Activated T-cell treated with anti-CD3 and anti-CD28 coated beads, Interleukin-2, amount 50 U/mL, for 1 hour (primary cell): ENCODE data around the gene F2R.
A peak's percentile ranks its signal among the peaks of the same experiment; 100 is the strongest.
"Not testable (repeated sequence)": the region's sequence is repeated elsewhere in the genome, so short reads cannot be mapped to it uniquely, and the experiment has no call there.

Experiments used
- DNase-seq: peaks from one replicate; pipeline ENCODE4 v3.0.0-alpha.2; 2020

The F2R gene

DNA sequence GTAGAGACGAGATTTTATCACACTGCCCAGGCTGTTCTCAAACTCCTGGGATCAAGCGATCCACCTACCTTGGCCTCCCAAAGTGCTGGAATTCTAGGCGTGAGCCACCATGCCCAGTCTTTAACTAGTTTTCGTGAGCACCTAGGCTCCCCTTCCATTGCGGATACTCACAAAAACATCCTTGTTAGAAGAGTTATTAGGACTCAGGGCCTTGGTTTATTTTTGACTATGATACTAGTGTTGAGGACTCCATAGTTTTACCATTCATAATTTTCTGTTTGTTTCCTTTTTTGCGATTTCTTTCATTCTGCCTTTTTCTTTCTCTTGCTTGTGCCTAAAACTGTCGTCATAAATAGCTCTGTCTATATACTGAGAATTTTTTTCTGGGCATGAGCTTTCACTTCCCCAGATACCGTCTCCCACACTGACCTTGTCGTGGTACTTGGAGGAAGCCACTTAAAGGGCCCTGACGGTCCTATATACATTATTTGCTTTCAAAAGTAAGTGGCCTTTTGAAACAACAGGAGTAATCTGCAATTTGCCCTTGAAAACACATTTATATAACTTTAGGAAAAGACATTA is 5.2 kb downstream of the F2R start:
- DNase-seq, result no peak

DNA sequence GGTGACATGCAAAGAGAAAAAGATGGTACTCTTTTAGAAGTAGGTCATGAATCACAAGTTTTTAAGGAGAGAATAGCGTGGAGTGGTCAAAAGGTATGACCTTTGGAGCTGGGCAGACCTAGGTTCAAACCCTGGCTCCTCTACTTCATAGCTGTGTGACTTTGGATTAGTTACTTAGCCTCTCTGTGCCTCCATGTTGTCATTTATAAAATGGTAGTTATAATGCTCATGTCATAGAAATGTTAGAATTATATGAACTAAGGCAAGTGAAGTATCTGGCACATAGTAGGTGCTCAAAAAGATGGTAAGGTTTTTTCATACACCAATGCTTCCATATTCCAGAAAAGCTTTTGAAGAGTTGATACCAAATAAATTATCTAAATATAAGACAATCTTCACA is 7.3 kb downstream of the F2R start:
- DNase-seq, result no peak

DNA sequence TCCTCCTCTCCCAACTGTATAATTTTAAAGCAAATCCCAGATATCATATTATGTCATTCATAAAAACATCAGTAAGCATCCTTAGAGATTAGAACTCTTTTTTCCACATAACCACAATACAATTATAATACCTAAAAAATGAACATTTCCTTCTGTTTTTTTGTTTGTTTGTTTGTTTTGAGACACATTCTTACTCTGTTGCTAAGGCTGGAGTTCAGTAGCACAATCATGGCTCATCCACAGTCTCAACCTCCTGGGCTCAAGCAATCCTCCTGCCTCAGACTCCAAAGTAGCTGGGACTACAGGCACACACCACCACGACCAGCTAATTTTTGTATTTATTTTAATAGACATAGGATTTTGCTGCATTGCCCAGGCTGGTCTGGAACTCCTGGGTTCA is 8.0 kb downstream of the F2R start:
- DNase-seq, result no peak

DNA sequence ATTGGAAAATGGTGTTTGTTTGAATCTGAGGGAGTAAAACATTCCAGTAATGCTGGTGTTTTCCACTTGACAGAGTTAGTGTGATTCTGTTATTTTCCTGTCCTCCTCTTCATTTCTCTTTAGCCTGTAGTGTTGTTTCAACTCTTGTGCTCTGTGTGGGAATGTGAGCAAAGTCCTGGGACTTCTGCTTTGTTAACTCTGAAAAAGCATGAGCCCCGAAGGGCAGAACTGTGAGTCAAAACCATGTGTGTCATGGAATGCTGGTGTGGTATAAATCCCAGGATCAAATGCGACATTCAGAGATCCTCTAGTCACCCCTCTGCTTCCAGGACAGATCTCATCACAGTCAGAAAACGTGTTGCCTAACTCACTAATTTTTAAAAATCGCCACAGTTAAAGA is 8.9 kb downstream of the F2R start:
- DNase-seq, result no peak

DNA sequence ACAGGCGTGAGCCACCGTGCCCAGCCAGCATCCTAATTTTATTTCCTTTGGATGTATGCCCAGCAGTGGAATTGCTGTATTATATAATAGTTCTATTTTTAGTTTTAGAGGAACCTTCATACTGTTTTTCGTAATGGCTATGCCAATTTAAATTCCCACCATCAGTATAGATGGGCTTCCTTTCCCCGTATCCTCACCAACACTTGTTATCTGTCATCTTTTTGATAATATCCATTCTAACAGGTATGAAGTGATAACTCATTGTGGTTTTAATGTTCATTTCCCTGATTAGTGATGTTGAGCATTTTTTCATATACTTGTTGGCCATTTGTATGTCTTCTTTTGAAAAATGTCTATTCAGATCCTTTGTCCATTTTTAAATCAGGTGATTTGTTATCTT is 13.0 kb downstream of the F2R start:
- no peak for DNase-seq

DNA sequence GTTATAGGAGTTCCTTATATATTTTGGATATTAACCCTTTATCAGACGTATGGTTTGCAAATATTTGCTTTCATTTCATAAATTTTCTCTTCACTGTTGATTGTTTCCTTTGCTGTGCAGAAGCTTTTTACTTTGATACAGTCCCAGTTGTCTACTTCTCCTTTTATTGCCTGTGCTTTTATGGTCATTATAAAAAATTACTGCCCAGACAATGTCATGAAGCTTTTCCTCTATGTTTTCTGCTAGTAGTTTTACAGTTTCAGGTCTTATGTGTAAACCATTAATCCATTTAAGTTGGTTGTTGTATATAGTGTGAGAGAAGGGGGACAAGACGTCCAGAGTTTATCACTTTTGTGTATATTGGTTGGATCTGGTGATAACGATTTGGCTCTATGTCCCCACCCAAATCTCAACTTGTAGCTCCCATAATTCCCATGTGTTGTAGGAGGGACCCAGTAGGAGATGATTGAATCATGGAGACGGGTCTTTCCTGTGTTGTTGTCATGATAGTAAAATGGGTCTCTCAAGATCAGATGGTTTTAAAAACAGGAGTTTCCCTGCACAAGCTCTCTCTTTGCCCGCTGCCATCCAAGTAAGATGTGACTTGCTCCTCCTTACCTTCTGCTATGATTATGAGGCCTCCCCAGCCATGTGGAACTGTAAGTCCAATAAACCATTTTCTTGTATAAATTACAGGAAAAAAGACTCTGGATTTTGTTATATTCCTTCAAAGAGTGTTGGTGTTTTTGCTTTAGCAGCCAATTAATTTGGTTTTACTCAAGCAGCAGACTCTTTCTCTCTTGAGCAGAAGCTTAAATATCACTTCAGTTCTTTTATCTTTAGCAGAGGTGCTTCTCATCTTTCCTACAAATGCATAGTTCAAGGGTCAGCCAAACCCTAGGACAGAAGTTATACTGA is 13.7 kb downstream of the F2R start:
- DNase-seq, result no peak

DNA sequence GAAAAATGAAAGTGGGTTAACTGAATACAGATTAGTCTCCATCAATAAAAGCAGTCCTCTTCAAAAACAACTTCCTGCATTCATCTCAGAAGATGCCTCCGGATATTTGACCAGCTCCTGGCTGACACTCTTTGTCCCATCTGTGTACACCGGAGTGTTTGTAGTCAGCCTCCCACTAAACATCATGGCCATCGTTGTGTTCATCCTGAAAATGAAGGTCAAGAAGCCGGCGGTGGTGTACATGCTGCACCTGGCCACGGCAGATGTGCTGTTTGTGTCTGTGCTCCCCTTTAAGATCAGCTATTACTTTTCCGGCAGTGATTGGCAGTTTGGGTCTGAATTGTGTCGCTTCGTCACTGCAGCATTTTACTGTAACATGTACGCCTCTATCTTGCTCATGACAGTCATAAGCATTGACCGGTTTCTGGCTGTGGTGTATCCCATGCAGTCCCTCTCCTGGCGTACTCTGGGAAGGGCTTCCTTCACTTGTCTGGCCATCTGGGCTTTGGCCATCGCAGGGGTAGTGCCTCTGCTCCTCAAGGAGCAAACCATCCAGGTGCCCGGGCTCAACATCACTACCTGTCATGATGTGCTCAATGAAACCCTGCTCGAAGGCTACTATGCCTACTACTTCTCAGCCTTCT is 16.6 kb downstream of the F2R start:
- DNase-seq, result peak; percentile 39

DNA sequence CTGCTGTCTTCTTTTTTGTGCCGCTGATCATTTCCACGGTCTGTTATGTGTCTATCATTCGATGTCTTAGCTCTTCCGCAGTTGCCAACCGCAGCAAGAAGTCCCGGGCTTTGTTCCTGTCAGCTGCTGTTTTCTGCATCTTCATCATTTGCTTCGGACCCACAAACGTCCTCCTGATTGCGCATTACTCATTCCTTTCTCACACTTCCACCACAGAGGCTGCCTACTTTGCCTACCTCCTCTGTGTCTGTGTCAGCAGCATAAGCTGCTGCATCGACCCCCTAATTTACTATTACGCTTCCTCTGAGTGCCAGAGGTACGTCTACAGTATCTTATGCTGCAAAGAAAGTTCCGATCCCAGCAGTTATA is 17.1 kb downstream of the F2R start:
- DNase-seq, result peak; percentile 37

DNA sequence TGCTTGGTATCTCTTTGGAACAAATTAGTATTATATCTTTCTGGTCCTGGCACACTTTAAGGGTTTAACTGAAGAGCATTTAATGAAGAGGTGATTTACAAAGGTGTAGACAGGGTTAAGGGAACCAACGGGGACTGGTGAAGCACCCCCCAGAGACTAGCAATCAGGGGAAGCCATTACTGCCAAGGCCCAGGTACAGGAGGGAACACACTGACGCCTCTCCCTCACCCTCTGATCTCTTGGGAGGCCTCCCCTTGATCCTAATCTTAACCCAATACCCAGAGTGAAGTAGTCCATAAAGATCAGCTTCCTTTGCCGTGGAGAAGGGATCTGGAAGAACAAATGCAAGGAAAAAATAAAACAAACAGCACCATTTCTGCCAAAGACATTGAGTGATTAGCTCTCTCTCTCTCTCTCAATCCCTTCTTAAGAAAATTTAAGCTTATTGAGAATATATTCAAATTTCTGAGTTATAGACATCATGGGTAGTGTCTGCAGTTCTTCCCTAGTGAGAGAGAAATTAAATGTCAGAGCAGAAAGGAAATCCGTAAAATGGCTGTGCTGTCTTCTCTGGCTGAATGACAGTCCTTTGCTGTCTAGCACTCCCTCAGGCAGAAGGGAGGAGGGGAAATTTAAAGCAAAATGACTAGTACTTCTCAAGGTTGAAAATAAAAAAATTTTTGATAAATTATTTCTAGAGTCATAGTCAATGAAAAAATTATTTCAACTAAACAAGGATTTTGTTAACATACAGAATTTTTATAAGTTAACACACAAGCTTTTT is 20.0 kb downstream of the F2R start:
- no peak for DNase-seq

DNA sequence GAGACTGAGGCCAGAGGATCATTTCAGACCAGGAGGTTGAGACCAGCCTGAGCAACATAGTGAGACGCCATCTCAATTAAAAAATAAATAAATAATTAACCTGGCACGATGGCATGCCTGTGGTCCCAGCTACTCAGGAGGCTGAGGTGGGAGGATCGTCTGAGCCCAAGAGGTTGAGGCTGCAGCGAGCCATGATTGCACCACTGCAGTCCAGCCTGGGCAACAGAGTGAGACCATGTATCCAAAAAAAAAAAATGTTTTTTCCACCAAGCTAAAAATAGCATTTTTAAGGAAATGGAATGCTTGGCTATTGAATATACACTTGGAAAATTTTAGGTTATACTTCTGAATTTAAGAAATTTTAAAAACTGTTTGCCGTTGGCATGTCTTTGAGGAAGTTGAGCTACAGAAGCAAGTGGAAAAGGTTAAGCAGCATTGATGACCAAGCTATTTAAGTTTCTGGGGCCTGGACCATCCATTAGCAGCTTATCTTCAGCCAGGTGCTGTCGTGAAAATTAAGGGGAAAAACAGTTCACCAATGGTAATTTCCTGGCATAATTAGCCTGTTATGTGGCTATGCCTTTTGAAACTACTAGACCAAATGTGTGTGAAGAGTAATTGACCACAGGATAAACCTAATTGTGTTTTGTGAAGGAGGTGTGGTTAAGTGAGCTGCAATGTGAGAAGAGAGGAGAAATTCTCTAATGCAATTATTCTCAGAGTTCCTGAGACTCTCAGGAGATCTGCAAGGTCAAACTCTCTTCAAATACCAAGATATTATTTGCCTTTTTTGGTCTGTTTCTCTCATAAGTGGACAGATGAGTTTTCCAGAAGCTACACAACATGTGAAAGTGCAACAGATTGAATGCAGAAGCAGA is 21.0 kb downstream of the F2R start:
- no peak for DNase-seq

DNA sequence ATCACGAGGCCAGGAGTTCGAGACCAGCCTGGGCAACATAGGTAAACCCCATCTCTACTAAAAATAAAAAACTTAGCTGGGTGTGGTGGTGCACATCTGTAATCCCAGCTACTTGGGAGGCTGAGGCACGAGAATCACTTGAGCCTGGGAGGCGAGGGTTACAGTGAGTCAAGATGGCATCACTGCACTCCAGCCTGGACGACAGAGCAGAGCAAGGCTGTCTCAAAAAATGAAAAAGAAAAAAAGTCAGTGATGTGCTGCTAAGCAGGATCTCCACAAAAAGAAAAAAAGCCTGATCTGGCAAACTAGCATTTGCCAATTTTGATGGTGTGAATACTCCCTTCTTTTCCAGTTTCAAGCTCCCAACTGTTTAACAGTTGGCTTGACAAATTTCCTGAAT is 21.9 kb downstream of the F2R start:
- no peak for DNase-seq

DNA sequence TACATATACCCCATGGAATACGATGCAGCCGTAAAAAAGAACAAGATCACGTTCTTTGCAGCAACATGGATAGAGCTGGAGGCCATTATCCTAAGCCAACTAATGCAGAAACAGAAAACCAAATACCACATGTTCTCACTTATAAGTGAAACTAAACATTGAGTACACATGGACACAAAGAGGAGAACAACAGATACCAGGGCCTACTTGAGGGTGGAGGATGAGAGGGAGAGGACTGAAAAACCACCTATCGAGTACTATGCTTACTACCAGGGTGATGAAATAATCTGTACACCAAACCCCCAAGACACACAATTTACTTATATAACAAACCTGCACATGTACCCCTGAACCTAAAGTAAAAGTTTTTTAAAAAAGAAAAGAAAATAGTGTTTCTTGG is 25.6 kb downstream of the F2R start:
- not testable (repeated sequence) for DNase-seq

DNA sequence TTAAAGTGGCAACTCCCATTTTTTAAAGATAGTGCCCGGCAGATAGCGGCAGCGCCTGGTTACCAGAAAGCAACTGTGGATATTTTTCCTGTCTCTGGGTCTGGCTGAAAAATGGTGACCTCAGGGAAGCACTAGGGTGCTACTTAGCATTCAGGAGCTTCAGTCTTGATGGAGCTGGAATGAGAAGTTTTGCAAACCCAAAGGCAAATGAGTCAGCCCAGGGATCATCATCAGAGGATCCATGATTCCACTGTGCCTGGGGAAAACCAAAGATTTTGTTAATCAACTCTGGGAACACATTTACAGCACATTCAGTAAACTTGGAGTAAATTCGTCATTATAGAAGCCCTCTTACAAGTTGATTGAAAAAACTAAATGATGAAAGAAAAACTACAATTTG is 26.7 kb downstream of the F2R start:
- no peak for DNase-seq

DNA sequence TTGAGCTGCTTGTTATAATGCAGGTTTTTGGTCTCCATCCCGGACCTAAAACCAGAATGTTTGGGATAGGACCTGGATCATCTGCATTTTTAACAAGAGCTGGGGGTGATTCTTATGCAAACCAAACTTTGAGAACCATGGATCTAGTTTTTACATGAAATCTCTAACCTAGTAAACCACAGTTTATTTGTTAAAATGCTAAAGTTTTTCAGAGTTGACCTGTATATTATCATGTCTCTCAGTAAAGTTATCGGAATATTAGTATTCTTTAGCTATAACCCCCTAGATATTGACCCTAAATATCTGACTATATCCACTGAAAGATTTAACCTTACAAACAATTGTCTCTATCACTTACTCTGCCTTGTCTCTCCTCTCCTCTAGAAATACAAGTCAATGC is 28.7 kb downstream of the F2R start:
- no peak for DNase-seq

DNA sequence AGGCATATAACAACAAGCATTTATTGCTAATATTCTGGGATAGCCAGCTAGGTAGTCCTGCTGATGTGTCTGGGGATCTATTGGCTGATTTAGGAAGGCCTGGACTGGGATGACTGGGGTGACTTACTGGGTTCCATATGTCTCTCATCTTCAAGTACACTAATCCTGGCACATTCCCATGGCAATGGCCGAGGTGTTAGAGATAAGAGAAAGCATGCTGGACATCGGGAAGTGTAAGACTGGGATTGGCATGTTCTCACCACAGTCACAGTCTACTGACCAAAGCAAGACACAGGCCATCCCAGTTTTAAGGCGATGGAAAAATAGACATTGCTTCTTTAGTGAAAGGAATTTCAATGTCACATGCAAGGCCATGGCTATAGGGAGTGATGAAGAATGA is 29.7 kb downstream of the F2R start:
- DNase-seq, result no peak

DNA sequence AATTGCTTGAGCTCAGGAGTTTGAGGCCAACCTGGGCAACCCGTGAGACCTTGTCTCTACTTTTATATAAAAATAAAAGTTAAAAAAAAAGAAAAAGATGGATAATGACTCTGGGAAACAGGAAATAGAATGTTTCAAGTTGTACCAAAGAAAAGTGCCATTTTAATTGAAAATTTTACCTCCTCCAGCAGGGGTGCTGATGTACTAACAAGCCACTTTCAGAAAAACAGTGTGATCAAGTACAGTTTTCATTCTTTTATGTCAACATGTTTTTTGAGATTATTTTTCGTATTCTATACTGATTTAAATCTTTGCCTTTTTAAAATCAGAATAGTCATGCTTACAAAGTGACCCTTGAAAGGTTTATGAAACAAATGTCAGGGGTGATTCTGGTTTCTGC is 30.8 kb downstream of the F2R start:
- no peak for DNase-seq

DNA sequence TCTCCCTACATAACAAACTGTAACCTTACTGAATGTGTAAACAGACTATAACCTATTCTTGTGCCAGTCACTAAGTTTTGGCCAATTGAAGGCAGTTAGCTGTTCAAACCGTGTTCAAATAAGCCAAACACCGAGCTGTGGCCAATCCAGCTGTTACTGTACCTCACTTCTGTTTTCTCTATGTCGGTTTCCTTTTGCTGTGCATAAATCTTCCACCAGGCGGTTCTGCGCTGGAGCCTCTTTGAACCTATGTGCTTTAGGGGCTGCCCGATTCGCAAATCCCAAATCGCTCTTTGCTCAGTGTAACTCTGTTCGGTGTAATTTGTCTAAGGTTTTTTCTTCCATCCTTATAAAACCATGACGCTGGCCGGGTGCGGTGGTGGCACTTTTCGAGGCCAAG is 31.8 kb downstream of the F2R start:
- DNase-seq, result no peak

DNA sequence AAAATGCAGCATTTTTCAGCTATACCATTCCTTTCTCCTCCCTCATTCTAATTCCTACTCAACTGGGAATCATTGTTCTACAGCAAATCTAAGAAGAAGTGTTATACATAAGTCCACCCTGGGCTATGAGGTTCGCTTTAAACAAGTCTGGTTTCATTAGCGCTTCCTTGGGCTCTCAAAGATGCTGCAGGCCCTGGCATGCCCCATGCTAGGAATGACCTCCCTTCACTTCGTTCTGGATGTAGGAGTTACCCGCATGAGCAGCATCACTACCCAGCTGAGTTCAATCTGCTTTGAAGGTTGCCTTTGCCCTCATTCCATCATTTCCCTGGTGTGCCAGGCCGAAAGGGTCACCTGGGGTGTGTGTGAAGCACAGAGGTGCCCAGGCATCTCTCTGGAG is 35.4 kb downstream of the F2R start:
- no peak for DNase-seq

DNA sequence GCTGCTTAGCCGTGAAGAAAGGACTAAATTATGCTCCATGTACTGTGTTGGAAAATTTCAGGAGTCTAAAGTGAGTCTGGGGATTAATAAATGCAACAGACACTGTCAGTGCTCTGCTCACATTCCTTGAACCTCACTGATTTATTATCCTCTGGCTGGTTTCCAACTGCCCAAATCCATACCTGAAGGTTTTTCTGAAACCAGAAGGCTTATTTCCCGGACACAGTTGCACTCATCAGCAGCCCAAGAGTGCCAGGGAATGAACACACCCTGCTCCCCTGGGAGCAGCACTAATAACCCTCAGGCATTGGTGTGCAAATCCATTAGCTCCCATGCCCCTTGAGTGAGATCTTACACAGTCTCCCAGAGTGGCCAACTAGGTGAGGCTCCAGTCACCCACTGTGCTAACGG is 38.7 kb downstream of the F2R start:
- DNase-seq, result no peak

DNA sequence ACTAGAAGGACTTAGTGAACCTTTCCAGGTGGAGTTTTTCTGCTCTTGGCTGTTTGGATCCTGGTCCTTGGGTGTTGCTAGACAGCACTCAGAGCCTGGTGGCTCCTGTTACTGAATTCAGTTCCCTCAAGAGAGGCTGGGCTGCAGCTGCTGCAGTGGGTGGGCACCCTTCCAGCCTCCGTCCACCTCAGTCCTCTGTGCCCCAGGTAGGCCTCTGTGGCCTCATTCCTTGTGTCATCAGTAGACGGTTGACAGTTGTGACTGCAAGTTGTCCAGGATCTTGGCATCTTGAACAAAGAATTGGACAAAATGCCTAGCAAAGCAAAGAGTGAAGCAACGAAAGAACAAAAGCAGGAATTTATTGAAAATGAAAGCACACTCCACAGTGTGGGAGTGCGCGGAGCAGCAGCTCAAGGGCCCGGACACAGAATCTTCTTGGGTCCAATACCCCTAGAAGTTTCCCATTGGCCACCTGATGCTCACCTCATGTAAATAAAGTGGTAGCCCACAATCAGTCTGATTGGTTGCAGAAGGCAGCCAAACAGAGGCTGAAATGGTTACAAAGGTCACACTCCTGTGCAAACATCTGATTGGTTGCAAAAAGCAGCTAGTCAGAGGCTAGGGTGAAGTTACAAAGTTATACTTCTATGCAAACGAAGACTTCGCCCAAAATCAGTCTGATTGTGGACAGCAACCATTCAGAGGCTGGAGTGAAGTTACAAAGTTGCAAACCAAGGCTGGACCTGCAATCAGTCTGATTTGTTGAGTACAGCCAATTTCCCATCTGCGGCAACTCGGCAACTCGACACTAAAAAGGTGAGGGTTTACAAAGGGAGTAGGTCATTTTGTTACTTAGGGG is 40.1 kb downstream of the F2R start:
- no peak for DNase-seq

DNA sequence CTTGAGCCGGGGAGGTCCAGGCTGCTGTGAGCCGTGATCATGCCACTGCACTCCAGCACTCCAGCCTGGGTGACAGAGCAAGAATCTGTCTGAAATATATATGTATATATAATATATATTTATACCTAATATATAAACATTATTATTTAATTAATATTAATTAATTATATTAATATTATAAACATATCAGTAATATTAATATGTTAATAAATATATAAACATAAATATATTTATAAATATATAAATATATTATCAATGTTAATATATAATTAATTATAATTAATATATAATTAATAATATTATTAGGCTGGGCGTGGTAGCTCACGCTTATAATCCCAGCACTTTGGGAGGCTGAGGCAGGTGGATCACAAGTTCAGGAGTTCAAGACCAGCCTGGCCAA is 41.1 kb downstream of the F2R start:
- no peak for DNase-seq
